Left ventricle myocardium inferior (tissue), 1 donor: Measurements from ENCODE around the gene COL28A1. TPM values are rescaled to one million over a fixed set of nuclear protein-coding genes. Genes with fewer than 3 reads are reported as not detected.

Experiments used
- DNase-seq: peaks from one replicate; pipeline ENCODE4 v3.0.0-alpha.2; 2020
- H3K27ac ChIP-seq: fragments of 200-600 bp; replicated peaks from 2 replicates; pipeline ENCODE4 v1.8.0; 2021
- H3K27me3 ChIP-seq: fragments of 200-600 bp; 2 replicates; pipeline ENCODE4 v1.8.0; 2021; ENCODE audit warnings: low read depth
- H3K36me3 ChIP-seq: fragments of 200-600 bp; 2 replicates; pipeline ENCODE4 v1.8.0; 2021
- H3K4me1 ChIP-seq: fragments of 200-600 bp; 2 replicates; pipeline ENCODE4 v1.8.0; 2021
- H3K4me3 ChIP-seq: fragments of 200-600 bp; 2 replicates; pipeline ENCODE4 v1.8.0; 2021; ENCODE audit warnings: mild to moderate bottlenecking, moderate library complexity
- H3K9me3 ChIP-seq: fragments of 200-600 bp; replicated peaks from 2 replicates; pipeline ENCODE4 v1.8.0; 2021
- intact Hi-C: fragments of 100-400 bp; cut with micrococcal nuclease; formaldehyde crosslinking; loops from one replicate; pipeline ENCODE4 v1.11.0; 2022
- total RNA-seq: library from RNA; stranded (reverse); fragmentation: NEBNext Ultra II Directional; extraction: Animal tissue kit (Norgen Biotek cat#: 25700); gene quantifications from one replicate; pipeline ENCODE4 v1.2.1, GENCODE V29; 2021
- TF ChIP-seq, protein P1 (sequence below): fragments of 200-600 bp; IDR thresholded peaks from 2 replicates; pipeline ENCODE4 v1.8.0; 2021; ENCODE audit warnings: antibody characterized with exemption, mild to moderate bottlenecking, borderline replicate concordance
- donor health status: DM: no; HTN: yes; CAD: no; lungs with severe emphysema.

The COL28A1 gene
- total RNA-seq, 1 donor from 2014 or later, result 1.9 TPM

DNA sequence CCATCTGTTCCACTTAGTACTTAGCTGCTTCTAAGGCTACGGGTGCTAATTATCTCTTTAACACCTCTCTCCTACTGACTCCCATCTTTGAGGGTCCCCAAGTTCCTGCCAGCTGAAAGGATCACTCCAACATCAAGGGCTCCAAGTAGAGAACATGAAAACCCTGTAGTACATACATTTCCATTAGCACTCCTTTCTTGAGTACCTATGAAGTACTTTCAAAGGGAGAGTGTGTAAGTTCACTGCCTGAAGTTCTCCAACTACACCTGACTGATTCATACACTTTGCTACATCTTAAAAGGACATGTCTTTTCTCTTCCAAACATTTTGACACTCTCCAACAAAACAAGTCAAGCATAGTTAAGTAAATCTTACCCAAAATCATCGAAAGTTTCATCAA, 113.8 kb downstream of the COL28A1 start:
- H3K4me3 ChIP-seq, result no peak overlapping the region
- H3K9me3 ChIP-seq, result no peaks in the 10 kb centered on the region
- no peak overlapping the region for H3K27ac ChIP-seq
- H3K36me3 ChIP-seq, result no peaks in the 10 kb centered on the region
- H3K4me1 ChIP-seq, result peaks cover 3% of the 10 kb centered on the region
- TF ChIP-seq, protein P1, sequence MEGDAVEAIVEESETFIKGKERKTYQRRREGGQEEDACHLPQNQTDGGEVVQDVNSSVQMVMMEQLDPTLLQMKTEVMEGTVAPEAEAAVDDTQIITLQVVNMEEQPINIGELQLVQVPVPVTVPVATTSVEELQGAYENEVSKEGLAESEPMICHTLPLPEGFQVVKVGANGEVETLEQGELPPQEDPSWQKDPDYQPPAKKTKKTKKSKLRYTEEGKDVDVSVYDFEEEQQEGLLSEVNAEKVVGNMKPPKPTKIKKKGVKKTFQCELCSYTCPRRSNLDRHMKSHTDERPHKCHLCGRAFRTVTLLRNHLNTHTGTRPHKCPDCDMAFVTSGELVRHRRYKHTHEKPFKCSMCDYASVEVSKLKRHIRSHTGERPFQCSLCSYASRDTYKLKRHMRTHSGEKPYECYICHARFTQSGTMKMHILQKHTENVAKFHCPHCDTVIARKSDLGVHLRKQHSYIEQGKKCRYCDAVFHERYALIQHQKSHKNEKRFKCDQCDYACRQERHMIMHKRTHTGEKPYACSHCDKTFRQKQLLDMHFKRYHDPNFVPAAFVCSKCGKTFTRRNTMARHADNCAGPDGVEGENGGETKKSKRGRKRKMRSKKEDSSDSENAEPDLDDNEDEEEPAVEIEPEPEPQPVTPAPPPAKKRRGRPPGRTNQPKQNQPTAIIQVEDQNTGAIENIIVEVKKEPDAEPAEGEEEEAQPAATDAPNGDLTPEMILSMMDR, result no peak
- H3K27me3 ChIP-seq, result no peaks in the 10 kb centered on the region
- no peak for DNase-seq
- intact Hi-C loops, result loop anchor here (10.0 kb wide), 1 partner anchor 317 kb away; no protein-coding TSS in a partner anchor

DNA sequence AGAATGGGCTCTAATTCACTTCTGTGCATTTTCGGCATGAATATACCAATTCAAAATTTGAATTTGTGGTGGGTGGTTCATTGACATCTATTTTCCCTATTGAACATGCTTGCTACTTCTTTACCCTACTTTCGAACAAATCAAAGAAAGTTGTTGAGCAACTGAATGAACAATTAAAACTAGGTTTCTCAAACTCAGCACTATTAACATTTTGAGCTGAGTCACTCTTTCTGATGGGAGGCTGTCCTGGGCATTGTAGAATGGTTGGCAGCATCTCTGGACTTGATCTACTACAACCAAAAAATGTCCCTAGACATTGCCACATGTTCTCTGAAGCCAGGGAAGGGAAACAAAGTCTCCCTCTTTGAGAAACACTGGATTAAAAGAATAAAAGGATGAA, 116.7 kb downstream of the COL28A1 start:
- Histone ChIP-seq H3K4me1 (no peaks in the 10 kb centered on the region), H3K9me3 (no peaks in the 10 kb centered on the region), H3K36me3 (no peaks in the 10 kb centered on the region), H3K27me3 (no peaks in the 10 kb centered on the region), H3K4me3 (no peak overlapping the region), H3K27ac (no peak overlapping the region)
- TF ChIP-seq, protein P1, result no peak
- intact Hi-C loops, result no loop called here
- no peak for DNase-seq

DNA sequence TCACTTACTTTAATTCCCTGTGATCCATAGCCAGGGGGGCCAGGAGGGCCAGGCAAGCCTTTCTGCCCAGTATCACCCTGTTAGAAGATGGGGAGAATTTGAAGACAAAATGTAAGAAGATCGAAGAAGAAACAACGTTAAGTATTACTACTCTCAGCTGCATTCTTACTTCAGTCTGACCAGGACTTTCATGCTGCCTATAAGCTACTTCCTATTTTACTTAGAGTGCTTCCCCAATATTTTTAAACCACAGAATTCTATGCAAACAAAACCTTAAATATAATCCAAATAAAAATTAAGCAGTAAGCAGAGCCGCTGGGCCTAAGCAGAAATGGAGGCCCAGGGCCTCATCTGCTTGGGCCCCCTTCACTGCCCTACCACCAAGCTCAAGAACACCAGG, 117.8 kb downstream of the COL28A1 start:
- Histone ChIP-seq H3K36me3 (no peaks in the 10 kb centered on the region), H3K4me1 (no peaks in the 10 kb centered on the region), H3K27ac (no peak overlapping the region), H3K27me3 (no peaks in the 10 kb centered on the region), H3K9me3 (no peaks in the 10 kb centered on the region), H3K4me3 (no peak overlapping the region)
- TF ChIP-seq, protein P1, result no peak
- DNase-seq, result no peak
- intact Hi-C loops, result no loop called here

DNA sequence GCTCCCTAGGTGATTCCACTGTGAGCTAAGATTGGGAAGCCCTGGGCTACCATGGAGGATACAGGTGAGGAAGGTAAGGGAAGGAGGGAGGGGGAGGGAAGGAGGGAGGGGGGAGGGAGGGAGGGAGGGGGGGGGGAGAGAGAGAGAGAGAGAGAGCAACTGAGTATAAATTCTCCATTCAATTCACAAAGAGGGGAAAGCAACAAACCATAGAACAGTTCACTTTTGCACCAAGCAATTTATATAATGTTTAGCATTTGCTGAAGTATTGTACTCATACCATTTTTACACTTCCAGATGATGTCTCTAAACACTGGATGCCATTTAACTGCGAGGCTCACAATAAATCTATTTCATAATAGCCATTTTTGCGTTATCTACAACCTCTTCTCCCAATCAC, 118.3 kb downstream of the COL28A1 start:
- intact Hi-C loops, result no loop called here

DNA sequence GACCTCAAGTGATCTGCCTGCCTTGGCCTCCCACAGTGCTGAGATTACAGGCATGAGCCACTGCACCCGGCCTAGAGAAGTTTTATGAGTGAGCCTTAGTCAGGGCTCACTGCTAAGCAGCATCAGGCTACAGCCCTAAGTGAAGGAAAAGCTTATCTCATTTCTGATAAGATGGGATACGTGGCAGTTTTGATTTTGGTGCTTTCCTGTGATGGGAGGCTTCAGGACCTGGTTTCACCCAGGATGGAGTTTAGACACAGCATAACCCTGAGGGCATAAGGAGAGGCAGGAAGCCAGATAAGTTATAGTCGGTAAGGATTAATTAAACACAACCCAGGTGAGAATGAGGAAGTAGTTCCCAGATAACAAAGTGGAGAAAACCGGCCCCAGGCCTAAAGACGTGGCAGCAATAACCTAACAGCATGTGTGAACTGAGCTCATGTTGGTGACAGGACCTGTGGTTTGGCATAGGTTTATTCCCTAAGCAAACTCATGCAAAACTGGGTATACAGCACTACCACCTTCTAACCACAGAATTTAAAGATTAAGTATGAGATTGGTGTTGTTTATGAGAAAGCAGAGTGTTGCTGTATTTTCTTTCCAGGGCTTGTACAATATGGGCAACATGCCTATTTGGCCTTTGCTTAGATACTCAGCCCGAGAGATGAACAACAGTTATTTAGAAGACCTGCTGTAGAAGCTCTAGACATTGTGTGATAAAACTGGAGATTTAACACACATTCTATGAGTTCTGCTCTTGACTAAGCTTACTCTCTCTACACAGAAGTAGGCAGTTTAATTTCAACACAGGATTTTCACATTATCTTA, 119.4 kb downstream of the COL28A1 start:
- Histone ChIP-seq H3K27me3 (no peaks in the 10 kb centered on the region), H3K4me1 (no peaks in the 10 kb centered on the region), H3K9me3 (no peaks in the 10 kb centered on the region), H3K4me3 (no peak overlapping the region), H3K27ac (no peak overlapping the region), H3K36me3 (no peaks in the 10 kb centered on the region)
- intact Hi-C loops, result no loop called here
- DNase-seq, result no peak
- TF ChIP-seq, protein P1, result no peak

More for the DNA sequence above, 118.3 kb downstream of the COL28A1 start:
- no peak for DNase-seq
- Histone ChIP-seq H3K27ac (no peak overlapping the region), H3K9me3 (no peaks in the 10 kb centered on the region), H3K4me3 (no peak overlapping the region), H3K27me3 (no peaks in the 10 kb centered on the region), H3K36me3 (no peaks in the 10 kb centered on the region), H3K4me1 (no peaks in the 10 kb centered on the region)
- TF ChIP-seq, protein P1, result no peak
